ENCODE results near the gene FASTKD1. TPM values are rescaled to one million over a fixed set of nuclear protein-coding genes. Genes with fewer than 3 reads are reported as not detected.
"Not testable (repeated sequence)": the region's sequence is repeated elsewhere in the genome, so short reads cannot be mapped to it uniquely, and the experiment has no call there.

The FASTKD1 gene
- total RNA-seq, 2 experiments from 2014 or later: 55.4 to 60.2 TPM

DNA sequence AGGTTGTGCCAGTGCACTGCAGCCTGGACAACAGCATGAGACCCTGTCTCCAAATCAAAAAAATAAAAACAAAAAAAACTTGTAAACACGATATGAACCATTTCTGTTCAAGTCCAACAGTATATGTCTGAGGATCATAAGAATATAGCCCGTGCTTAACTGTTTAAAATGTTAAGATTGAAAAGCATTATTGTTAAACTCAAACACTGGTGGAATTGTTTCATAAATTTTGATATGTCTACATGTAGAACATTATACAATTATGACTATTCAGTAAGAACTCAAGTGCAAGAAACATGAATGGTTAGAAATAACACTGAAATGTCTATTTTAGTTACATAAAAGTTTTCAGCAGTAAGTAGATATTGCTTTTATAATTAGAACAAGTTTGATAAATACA, 40.2 kb upstream of the FASTKD1 start:
- ChIA-PET CTCF (interaction anchor here (0.9 to 1.6 kb wide), 3 partner anchors 14 to 176 kb away, joined by 3 to 4 read pairs (median 3); no protein-coding TSS in a partner anchor), POLR2A (no interaction called here)
- Mint-ChIP-seq H3K4me3 (no peak overlapping the region), H3K4me1 (ENCODE audit: low read depth) (peaks cover 15% of the 10 kb centered on the region), H3K27ac (no peak overlapping the region), H3K27me3 (no peaks in the 10 kb centered on the region), H3K36me3 (ENCODE audit: low read depth) (peaks cover 87% of the 10 kb centered on the region), H3K9me3 (peaks cover 10% of the 10 kb centered on the region)
- intact Hi-C loops (cut with micrococcal nuclease): no loop called here
- DNase-seq (no peak), ATAC-seq (no peak)
- TF ChIP-seq, protein P1, sequence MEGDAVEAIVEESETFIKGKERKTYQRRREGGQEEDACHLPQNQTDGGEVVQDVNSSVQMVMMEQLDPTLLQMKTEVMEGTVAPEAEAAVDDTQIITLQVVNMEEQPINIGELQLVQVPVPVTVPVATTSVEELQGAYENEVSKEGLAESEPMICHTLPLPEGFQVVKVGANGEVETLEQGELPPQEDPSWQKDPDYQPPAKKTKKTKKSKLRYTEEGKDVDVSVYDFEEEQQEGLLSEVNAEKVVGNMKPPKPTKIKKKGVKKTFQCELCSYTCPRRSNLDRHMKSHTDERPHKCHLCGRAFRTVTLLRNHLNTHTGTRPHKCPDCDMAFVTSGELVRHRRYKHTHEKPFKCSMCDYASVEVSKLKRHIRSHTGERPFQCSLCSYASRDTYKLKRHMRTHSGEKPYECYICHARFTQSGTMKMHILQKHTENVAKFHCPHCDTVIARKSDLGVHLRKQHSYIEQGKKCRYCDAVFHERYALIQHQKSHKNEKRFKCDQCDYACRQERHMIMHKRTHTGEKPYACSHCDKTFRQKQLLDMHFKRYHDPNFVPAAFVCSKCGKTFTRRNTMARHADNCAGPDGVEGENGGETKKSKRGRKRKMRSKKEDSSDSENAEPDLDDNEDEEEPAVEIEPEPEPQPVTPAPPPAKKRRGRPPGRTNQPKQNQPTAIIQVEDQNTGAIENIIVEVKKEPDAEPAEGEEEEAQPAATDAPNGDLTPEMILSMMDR (IDR thresholded peaks at IDR 0.05): no peak

DNA sequence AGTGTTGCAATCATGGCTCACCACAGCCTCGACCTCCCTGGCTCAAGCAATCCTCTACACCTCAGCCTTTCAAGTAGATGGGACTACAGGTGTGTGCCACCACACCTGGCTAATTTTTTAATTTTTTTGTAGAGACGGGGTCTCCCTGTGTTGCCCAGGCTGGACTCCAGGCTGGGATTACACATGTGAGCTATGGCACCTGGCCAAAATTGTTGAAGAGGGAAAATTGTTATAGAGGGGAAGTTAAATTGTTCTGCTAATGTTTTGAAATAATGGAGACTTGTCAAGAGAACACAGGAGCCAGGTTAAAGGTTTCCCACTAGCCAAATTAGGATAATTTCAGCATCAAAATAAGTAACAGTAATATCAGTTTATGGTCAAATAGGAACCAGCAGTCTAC, 35.6 kb upstream of the FASTKD1 start:
- H3K4me3 Mint-ChIP-seq: no peak overlapping the region
- H3K36me3 Mint-ChIP-seq (ENCODE audit: low read depth): peaks cover 62% of the 10 kb centered on the region
- no peak for ATAC-seq
- TF ChIP-seq, protein P1 (IDR thresholded peaks at IDR 0.05): no peak
- DNase-seq: no peak
- H3K27ac Mint-ChIP-seq: no peak overlapping the region
- ChIA-PET CTCF (no interaction called here), POLR2A (no interaction called here)
- intact Hi-C loops (cut with micrococcal nuclease): no loop called here
- H3K27me3 Mint-ChIP-seq: no peaks in the 10 kb centered on the region
- no peaks in the 10 kb centered on the region for H3K9me3 Mint-ChIP-seq
- H3K4me1 Mint-ChIP-seq (ENCODE audit: low read depth): peaks cover 2% of the 10 kb centered on the region

DNA sequence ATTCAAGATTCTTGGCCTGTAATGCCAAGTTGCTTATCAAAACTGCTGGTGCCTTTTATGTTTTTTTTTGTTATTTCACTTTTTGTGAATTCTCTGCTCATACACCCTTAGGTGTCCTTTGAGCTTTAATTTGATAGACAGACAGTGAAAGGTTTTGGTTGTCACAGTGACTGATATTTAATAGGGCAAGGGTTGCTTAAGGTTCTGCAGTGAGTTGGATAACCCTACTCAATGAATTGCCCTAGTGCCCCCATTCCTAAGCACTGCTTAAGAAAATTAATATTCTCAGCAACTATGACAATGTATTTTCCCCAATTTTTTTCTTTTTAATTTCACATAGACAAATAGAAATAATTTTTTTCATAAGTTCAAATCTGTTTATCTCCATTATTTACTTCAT, 25.9 kb upstream of the FASTKD1 start:
- no peak overlapping the region for H3K27ac Mint-ChIP-seq

DNA sequence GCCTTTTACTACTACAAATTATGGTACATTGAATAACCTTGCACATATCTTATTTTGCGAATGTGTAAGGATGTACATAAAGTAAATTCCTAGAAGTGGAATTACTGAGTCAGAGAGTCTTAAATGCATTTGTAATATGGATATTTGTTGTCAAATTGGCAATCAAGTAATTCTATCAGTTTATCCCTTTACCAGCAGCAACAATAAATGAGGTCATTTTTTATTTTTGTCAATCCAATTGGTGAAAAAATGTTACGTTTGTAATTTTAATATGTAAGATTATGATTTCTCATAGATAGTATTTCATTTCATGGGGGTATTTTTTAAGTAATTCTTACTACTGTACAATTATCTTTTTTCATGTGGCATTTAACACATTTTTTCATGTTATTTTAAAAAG, 25.3 kb upstream of the FASTKD1 start:
- POLR2A ChIA-PET: interaction anchor here (2.0 kb wide), 1 partner anchor 14 kb away, joined by 4 read pairs; no protein-coding TSS in a partner anchor
- no peak for DNase-seq
- H3K4me3 Mint-ChIP-seq: no peak overlapping the region
- H3K27me3 Mint-ChIP-seq: no peaks in the 10 kb centered on the region
- no peaks in the 10 kb centered on the region for H3K9me3 Mint-ChIP-seq
- H3K27ac Mint-ChIP-seq: no peak overlapping the region
- CTCF ChIA-PET: no interaction called here
- ATAC-seq: no peak
- intact Hi-C loops (cut with micrococcal nuclease): no loop called here
- peaks cover 4% of the 10 kb centered on the region for H3K36me3 Mint-ChIP-seq (ENCODE audit: low read depth)
- peaks cover 19% of the 10 kb centered on the region for H3K4me1 Mint-ChIP-seq (ENCODE audit: low read depth)
- TF ChIP-seq, protein P1 (IDR thresholded peaks at IDR 0.05): no peak

More for the DNA sequence above, 25.9 kb upstream of the FASTKD1 start:
- ChIA-PET CTCF (interaction anchor here (0.9 kb wide), 1 partner anchor 14 kb away, joined by 3 read pairs; no protein-coding TSS in a partner anchor), POLR2A (interaction anchor here (2.0 kb wide), 1 partner anchor 15 kb away, joined by 4 read pairs; no protein-coding TSS in a partner anchor)
- intact Hi-C loops (cut with micrococcal nuclease): no loop called here
- ATAC-seq (no peak), DNase-seq (no peak)
- TF ChIP-seq, protein P1 (IDR thresholded peaks at IDR 0.05): no peak
- peaks cover 19% of the 10 kb centered on the region for H3K4me1 Mint-ChIP-seq (ENCODE audit: low read depth)
- H3K4me3 Mint-ChIP-seq: no peak overlapping the region
- no peaks in the 10 kb centered on the region for H3K9me3 Mint-ChIP-seq
- no peaks in the 10 kb centered on the region for H3K27me3 Mint-ChIP-seq
- H3K36me3 Mint-ChIP-seq (ENCODE audit: low read depth): peaks cover 6% of the 10 kb centered on the region

DNA sequence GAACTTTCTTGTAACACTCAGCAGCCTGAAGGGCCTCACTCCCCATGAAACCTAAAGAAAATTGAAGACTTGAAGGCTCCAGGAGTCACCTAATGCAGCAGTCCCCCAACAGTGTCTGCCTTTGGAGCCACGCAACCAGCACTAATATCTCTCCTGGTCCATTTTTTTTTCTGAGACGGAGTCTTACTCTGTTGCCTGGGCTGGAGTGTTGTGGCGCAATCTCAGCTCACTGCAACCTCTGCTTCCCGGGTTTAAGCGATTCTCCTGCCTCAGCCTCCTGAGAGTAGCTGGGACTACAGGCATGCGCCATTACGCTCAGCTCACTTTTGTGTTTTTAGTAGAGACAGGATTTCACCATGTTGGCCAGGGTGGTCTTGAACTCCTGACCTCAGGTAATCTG, 22.9 kb upstream of the FASTKD1 start:
- intact Hi-C loops (cut with micrococcal nuclease); H3K36me3 Mint-ChIP-seq (ENCODE audit: low read depth); ATAC-seq; H3K27me3 Mint-ChIP-seq; H3K9me3 Mint-ChIP-seq; DNase-seq; H3K4me3 Mint-ChIP-seq; H3K27ac Mint-ChIP-seq: not testable (repeated sequence)
- H3K4me1 Mint-ChIP-seq (ENCODE audit: low read depth): peaks cover 21% of the 10 kb centered on the region
- CTCF ChIA-PET: interaction anchor here (1.3 kb wide), 1 partner anchor 16 kb away, joined by 4 read pairs; no protein-coding TSS in a partner anchor
- POLR2A ChIA-PET: interaction anchor here (0.7 kb wide), 1 partner anchor 221 kb away, joined by 3 read pairs; no protein-coding TSS in a partner anchor
